ENCODE measurements around the gene GGA1. TPM values are rescaled to one million over a fixed set of nuclear protein-coding genes. Genes with fewer than 3 reads are reported as not detected.

The GGA1 gene
- total and polyA plus RNA-seq, 9 of the 15 experiments (the other 6 are each of a cell fraction or from before 2014, with no cell fraction given) = 1.5 to 69.5 (median 31.6) TPM

DNA sequence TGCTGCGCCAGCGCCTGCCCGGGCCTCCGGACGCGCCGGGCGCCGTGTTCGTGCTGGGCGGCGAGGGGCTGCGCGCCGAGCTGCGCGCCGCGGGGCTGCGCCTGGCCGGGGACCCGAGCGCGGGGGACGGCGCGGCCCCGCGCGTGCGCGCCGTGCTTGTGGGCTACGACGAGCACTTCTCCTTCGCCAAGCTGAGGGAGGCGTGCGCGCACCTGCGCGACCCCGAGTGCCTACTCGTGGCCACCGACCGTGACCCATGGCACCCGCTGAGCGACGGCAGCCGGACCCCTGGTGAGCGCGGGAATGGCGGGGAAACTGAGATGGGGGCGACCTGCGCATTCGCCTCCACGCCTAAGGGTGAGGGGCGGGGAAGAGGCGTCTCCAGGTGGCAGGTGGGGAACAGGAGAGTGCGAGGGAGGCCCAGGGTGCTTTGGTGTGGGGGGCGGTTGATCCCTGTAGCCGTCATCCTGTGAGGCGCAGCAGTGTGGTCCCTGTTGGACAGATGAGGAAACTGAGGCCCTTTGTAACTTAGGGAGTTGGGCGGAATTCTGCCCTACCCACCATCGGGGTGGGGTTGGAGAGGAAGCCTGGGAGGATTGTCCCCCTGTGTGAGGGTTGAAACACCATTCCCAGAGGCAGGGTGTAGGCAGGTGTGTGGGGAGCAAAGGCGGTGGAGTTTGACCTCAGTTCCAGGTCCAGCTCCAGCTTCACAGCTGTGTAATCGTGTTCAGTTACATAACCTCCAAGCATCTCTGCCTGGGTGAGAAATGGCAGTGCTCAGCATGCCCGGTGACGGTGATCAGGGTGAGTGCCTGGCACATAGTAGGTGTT is 50.6 kb downstream of the GGA1 start (continued):
- no peak for TF ChIP-seq MEF2D (tag; conservative IDR thresholded peaks at IDR 0.05; ENCODE audit: low read depth)
- 0 out of 2 replicates have a peak, but pooled peaks have one; percentile 5 for TF ChIP-seq MTA3 (IDR thresholded peaks at IDR 0.05; ENCODE audit: borderline replicate concordance)
- peak; percentile 73 to 81 for TF ChIP-seq NRF1 (conservative IDR thresholded peaks at IDR 0.05 in 1 of 2, IDR thresholded peaks at IDR 0.05 in 1 of 2)
- TF ChIP-seq, protein P1, sequence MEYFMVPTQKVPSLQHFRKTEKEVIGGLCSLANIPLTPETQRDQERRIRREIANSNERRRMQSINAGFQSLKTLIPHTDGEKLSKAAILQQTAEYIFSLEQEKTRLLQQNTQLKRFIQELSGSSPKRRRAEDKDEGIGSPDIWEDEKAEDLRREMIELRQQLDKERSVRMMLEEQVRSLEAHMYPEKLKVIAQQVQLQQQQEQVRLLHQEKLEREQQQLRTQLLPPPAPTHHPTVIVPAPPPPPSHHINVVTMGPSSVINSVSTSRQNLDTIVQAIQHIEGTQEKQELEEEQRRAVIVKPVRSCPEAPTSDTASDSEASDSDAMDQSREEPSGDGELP (CRISPR knock-in tag; IDR thresholded peaks at IDR 0.05; ENCODE audit: borderline replicate concordance) = peak; percentile 22; the same call in 1 of the 2 replicates
- TF ChIP-seq NR2F6 (CRISPR knock-in tag; IDR thresholded peaks at IDR 0.05) = no peak
- TF ChIP-seq MEIS2 (IDR thresholded peaks at IDR 0.05; ENCODE audit: partially characterized antibody) = no peak

DNA sequence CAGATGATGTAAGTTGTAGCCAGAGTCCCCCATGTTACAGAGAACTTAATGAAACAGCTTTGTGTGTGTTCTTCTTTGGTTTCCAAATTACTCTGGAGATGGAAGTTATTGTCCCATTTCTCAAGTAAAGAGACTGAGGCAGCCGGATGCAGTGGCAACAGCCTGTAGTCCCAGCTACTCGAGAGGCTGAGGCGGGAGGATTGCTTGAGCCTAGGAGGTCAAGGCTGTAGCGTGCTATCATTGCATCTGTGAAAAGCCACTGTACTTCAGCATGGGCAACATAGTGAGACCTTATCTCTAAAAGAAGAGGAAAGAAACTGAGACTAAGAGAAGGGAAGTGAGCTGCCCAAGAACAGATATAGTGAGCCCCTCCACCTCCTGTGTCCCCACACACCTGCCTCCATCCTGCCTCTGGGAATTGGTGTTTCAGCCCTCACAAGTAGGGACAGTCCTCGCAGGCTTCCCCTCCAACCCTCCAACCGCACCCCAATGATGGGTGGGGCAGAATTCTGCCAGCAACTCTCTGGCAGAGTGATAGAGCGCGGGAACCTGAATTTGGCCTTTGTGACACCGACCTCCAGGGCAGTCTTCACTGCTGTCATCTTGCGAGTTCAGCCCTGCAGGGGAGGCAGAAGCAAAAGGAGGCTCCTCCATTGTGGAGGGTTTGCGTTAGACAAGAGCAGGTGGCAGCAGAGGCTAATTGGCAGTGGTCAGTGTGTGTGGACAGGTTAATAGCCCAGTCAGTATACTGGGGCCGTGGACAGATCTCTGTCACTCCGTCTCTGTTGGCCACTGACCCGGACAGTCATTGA is 51.5 kb downstream of the GGA1 start:
- H3K79me2 ChIP-seq (ENCODE audit: control insufficient read depth, insufficient read depth, low read length) = peaks cover 64% of the 10 kb centered on the region
- H3K9ac ChIP-seq (ENCODE audit: insufficient read depth in 1 of 2, low read depth in 2 of 2, low read length in 2 of 2) = peak overlapping the region; percentile 71 to 97
- peak overlapping the region; percentile 92 for H3K4me2 ChIP-seq (ENCODE audit: insufficient read depth, low read length)
- peak overlapping the region; percentile 63 for H3K4me3 ChIP-seq
- intact Hi-C loops (cut with micrococcal nuclease) (no loop called here), in situ Hi-C loops (cut with MboI) (no loop called here)
- CTCF ChIA-PET (ENCODE audit: low intra/inter-chr PET ratio) = interaction anchor here (1.3 kb wide), 1 partner anchor 21 kb away, joined by 9 read pairs; no protein-coding TSS in a partner anchor
- POLR2A ChIA-PET = interaction anchor here (0.7 to 1.7 kb wide), 5 partner anchors 11 to 50 kb away, joined by 3 to 11 read pairs (median 3); no protein-coding TSS in a partner anchor
- H3K27me3 ChIP-seq (ENCODE audit: control insufficient read depth in 2 of 2, insufficient read depth in 2 of 2, low read length in 2 of 2) = no peaks in the 10 kb centered on the region
- peak overlapping the region; percentile 88 for H3K27ac ChIP-seq (ENCODE audit: extremely low read depth, low read depth, low read length)
- H4K20me1 ChIP-seq (replicated peaks; ENCODE audit: control insufficient read depth, insufficient read depth, low read length) = peaks cover 17% of the 10 kb centered on the region
- BruUV-seq (replicated peaks) = no TSS peak
- peaks cover 4% of the 10 kb centered on the region for H3K9me1 ChIP-seq (ENCODE audit: control insufficient read depth, insufficient read depth, low read length)
- DNase-seq (ENCODE audit: extremely low read depth in 1 of 4, low spot score in 3 of 4) (peak in 1 of 4 experiments; percentile 34), FAIRE-seq (peak; percentile 37), ATAC-seq (no peak)
- 13% methylated on average over 10 of the region's 14 CpGs for WGBS (ENCODE audit: insufficient coverage, low coverage, missing lambda C conversion rate)
- H3K4me1 ChIP-seq (replicated peaks in 1 of 2; ENCODE audit: control insufficient read depth in 2 of 2, insufficient read depth in 2 of 2, low read length in 2 of 2) = peaks cover 20 to 27% of the 10 kb centered on the region in 2 experiments
- peaks cover 41% of the 10 kb centered on the region; the same call in 2 of the 3 replicates for H3K36me3 ChIP-seq (ENCODE audit: control insufficient read depth, insufficient read depth, low read length)
- no peaks in the 10 kb centered on the region for H3K9me3 ChIP-seq (replicated peaks; ENCODE audit: control insufficient read depth, insufficient read depth, low read depth, low read length)
- no peak overlapping the region for H2AFZ ChIP-seq (ENCODE audit: low read depth, low read length)
- TF ChIP-seq CBFA2T3 (IDR thresholded peaks at IDR 0.05) (no peak), MTA1 (IDR thresholded peaks at IDR 0.05; ENCODE audit: borderline replicate concordance) (no peak), ZNF384 (IDR thresholded peaks at IDR 0.05; ENCODE audit: low read depth, low read length) (no peak), NFYB (IDR thresholded peaks at IDR 0.05; ENCODE audit: extremely low read depth, insufficient read length) (no peak), GATA2 (CRISPR knock-in tag; IDR thresholded peaks at IDR 0.05) (0 out of 2 replicates have a peak, but pooled peaks have one; percentile 16), KDM1A (IDR thresholded peaks at IDR 0.05) (peak in 1 of 2 experiments; percentile 43; a peak in 1 of 4 replicates), ATF1 (CRISPR knock-in tag; IDR thresholded peaks at IDR 0.05) (no peak), ATF1 (tag; IDR thresholded peaks at IDR 0.05) (no peak), RBM25 (IDR thresholded peaks at IDR 0.05; ENCODE audit: low read depth, low read length, severe bottlenecking) (peak; percentile 34), CREB1 (IDR thresholded peaks at IDR 0.05) (no peak), CREB1 (CRISPR knock-in tag; IDR thresholded peaks at IDR 0.05) (no peak)
- TF ChIP-seq, protein P2, sequence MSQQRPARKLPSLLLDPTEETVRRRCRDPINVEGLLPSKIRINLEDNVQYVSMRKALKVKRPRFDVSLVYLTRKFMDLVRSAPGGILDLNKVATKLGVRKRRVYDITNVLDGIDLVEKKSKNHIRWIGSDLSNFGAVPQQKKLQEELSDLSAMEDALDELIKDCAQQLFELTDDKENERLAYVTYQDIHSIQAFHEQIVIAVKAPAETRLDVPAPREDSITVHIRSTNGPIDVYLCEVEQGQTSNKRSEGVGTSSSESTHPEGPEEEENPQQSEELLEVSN (IDR thresholded peaks at IDR 0.05; ENCODE audit: borderline replicate concordance in 1 of 2, extremely low read depth in 1 of 2, insufficient read depth in 1 of 2, insufficient read length in 1 of 2, low read depth in 1 of 2, low read length in 1 of 2, poor library complexity in 1 of 2, severe bottlenecking in 1 of 2) = peak in 1 of 2 experiments; percentile 14

Data from K562 (cell line).